A549 (cell line): ENCODE measurements around the gene ADCY1. TPM values are rescaled to one million over a fixed set of nuclear protein-coding genes. Genes with fewer than 3 reads are reported as not detected.

Experiments
- ATAC-seq, 2 experiments: fragments of 200-7000 bp in 1 of 2; fragments of >200 bp in 1 of 2; cut with Nextera tagmentation in 1 of 2; cut with Tn5 transposase in 1 of 2; 3 replicates each; pipeline versions ENCODE4 v1.8.0 to v1.9.1; 2018 to 2020; ENCODE audit warnings: mild to moderate bottlenecking in 1 of 2, moderate library complexity in 1 of 2
- CTCF ChIA-PET: fragments of 300-600 bp; sonication (Branson Sonifier 250); formaldehyde crosslinking; extraction: SDS; loops from one replicate; lab custom pipeline; 2021; ENCODE audit warnings: antibody characterized with exemption, inconsistent platforms; lab: Yijun Ruan, JAX
- POLR2A ChIA-PET: fragments of 350-600 bp; formaldehyde crosslinking; extraction: SDS; loops from one replicate; lab custom pipeline; 2021; ENCODE audit warnings: antibody characterized with exemption, inconsistent platforms; lab: Yijun Ruan, JAX
- DNase-seq, 2 experiments: peaks; one replicate each; pipeline versions ENCODE4 v3.0.0 to v3.0.0-alpha.2; 2011 to 2016; ENCODE audit warnings: low read depth in 1 of 2, low spot score in 1 of 2
- FAIRE-seq: peaks from 2 replicates; lab custom pipeline; 2011; peaks lifted over from hg19 to GRCh38; lab: Jason Lieb, UNC
- H3K27ac ChIP-seq, 2 experiments: fragments of >200 bp; sonication (Bioruptor Twin); formaldehyde crosslinking; 3 replicates each; pipeline ENCODE4 v1.5.1; 2016 to 2017
- H3K4me1 ChIP-seq: fragments of >200 bp; sonication (Bioruptor Twin); formaldehyde crosslinking; 3 replicates; pipeline ENCODE4 v1.6.1; 2016
- H3K4me2 ChIP-seq: fragments of >200 bp; sonication (Bioruptor Twin); formaldehyde crosslinking; 3 replicates; pipeline ENCODE4 v1.6.1; 2016
- H3K4me3 ChIP-seq: fragments of >200 bp; sonication (Bioruptor Twin); formaldehyde crosslinking; 3 replicates; pipeline ENCODE4 v1.5.1; 2016
- H3K9me3 ChIP-seq: fragments of >200 bp; sonication (Bioruptor Twin); formaldehyde crosslinking; 3 replicates; pipeline ENCODE4 v1.6.1; 2016
- BHLHE40 ChIP-seq: IDR thresholded peaks from 2 replicates; pipeline ENCODE4 v1.6.1; 2012; ENCODE audit warnings: low read depth, low read length, inconsistent platforms
- CHD2 ChIP-seq: fragments of 150-350 bp; IDR thresholded peaks from 2 replicates; pipeline ENCODE4 v1.6.1; 2014; ENCODE audit warnings: low read length; ENCODE audit not compliant: partially characterized antibody
- CHD4 ChIP-seq: fragments of 200-600 bp; sonication (generic); IDR thresholded peaks from 2 replicates; pipeline ENCODE4 v1.6.1; 2016; ENCODE audit warnings: antibody characterized with exemption, mild to moderate bottlenecking, borderline replicate concordance
- CTCF ChIP-seq: fragments of >200 bp; sonication (Bioruptor Twin); formaldehyde crosslinking; IDR thresholded peaks from 3 replicates; pipeline ENCODE4 v1.5.1; 2016
- EHF ChIP-seq: fragments of 250-450 bp; sonication (Bioruptor Pico); IDR thresholded peaks from 2 replicates; pipeline ENCODE4 v1.5.0; 2020; ENCODE audit warnings: mild to moderate bottlenecking
- EHMT2 ChIP-seq: fragments of 200-600 bp; sonication (generic); IDR thresholded peaks from 2 replicates; pipeline ENCODE4 v1.6.1; 2016; ENCODE audit warnings: antibody characterized with exemption, low read depth, mild to moderate bottlenecking, moderate library complexity
- GATA3 ChIP-seq: IDR thresholded peaks from 2 replicates; pipeline ENCODE4 v1.6.1; 2012; ENCODE audit warnings: borderline replicate concordance
- HDAC2 ChIP-seq: fragments of 200-600 bp; sonication (generic); IDR thresholded peaks from 2 replicates; pipeline ENCODE4 v1.6.1; 2016
- HOXB13 ChIP-seq: fragments of 250-450 bp; sonication (Bioruptor Pico); IDR thresholded peaks from 2 replicates; pipeline ENCODE4 v1.5.0; 2020; ENCODE audit warnings: low read depth, mild to moderate bottlenecking, moderate library complexity
- JUN ChIP-seq, 2 experiments: fragments of >200 bp; sonication (Bioruptor Twin); formaldehyde crosslinking; IDR thresholded peaks; 2 replicates in 1 of 2; 3 replicates in 1 of 2; pipeline ENCODE4 v1.6.1; 2016 to 2017
- RAD21 ChIP-seq, 2 experiments: fragments of >200 bp in 1 of 2; sonication (Bioruptor Twin) in 1 of 2; formaldehyde crosslinking in 1 of 2; IDR thresholded peaks in 1 of 2; conservative IDR thresholded peaks in 1 of 2; 2 replicates in 1 of 2; 3 replicates in 1 of 2; pipeline ENCODE4 v1.6.1; 2012 to 2018; ENCODE audit warnings: inconsistent platforms in 1 of 2
- RARB ChIP-seq: fragments of 250-450 bp; sonication (Bioruptor Pico); IDR thresholded peaks from 2 replicates; pipeline ENCODE4 v1.8.0; 2021; ENCODE audit warnings: mild to moderate bottlenecking, moderate library complexity
- SREBF2 ChIP-seq: fragments of 450-650 bp; IDR thresholded peaks from 2 replicates; pipeline ENCODE4 v1.6.1; 2014; ENCODE audit warnings: mild to moderate bottlenecking, moderate library complexity
- ZFP36 ChIP-seq: fragments of 450-650 bp; IDR thresholded peaks from 2 replicates; pipeline ENCODE4 v1.6.1; 2014; ENCODE audit warnings: borderline replicate concordance; ENCODE audit not compliant: partially characterized antibody
- ZSCAN20 ChIP-seq: fragments of 250-450 bp; sonication (Bioruptor Pico); IDR thresholded peaks from 2 replicates; pipeline ENCODE4 v1.8.0; 2022; ENCODE audit warnings: mild to moderate bottlenecking, moderate library complexity
- WGBS: methylation state at CpG from one replicate; pipeline ENCODE4 v1.1.6; 2017; ENCODE audit errors: missing lambda C conversion rate; 5-methylcytosine and 5-hydroxymethylcytosine counted together
- polyA plus RNA-seq, 4 experiments: library from polyadenylated mRNA; depleted of rRNA in 3 of 4; stranded (reverse); fragments of >200 nt; fragmentation: RNase III in 1 of 4; extraction: RNeasy Plus Mini Kit Qiagen cat#74134 plus additional on column Dnase treatment in 1 of 4; gene quantifications; 2 replicates in 3 of 4; 3 replicates in 1 of 4; pipeline ENCODE4 v1.2.3, GENCODE V29; 2011 to 2017
- TF ChIP-seq, protein P1 (sequence below): IDR thresholded peaks from 2 replicates; pipeline ENCODE4 v1.6.1; 2012
- TF ChIP-seq, protein P2 (sequence below): fragments of 150-350 bp; IDR thresholded peaks from 2 replicates; pipeline ENCODE4 v1.6.1; 2014; ENCODE audit warnings: low read depth, mild to moderate bottlenecking, low read length
- TF ChIP-seq, protein P3 (sequence below): IDR thresholded peaks from 2 replicates; pipeline ENCODE4 v1.6.1; 2012

The ADCY1 gene
- polyA plus RNA-seq, 2 of the 4 experiments (the other 2 are of a cell fraction): 1.3 to 1.7 TPM

DNA sequence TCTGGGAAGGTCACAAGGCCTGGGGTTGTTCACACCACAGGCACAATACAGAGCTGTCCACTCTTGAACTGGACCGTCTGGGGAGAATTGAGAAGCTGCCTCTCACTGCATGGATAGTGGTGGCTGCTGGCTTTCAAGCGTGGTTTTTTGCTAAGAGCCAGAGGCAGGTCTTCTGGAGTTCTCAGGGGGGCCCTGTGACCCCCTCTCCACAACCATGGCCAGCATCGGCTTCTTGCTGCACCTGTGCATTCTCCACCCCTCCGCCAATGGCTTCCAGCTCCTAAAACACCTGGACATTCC lies 140.3 kb downstream of the ADCY1 start:
- FAIRE-seq (no peak), ATAC-seq (peak in 1 of 2 experiments; percentile 29; a peak in 3 of 6 replicates), DNase-seq (no peak)
- ChIA-PET CTCF (no interaction called here), POLR2A (no interaction called here)
- no peak overlapping the region for H3K27ac ChIP-seq
- no peak for TF ChIP-seq RAD21 (conservative IDR thresholded peaks at IDR 0.05 in 1 of 2, IDR thresholded peaks at IDR 0.05 in 1 of 2)
- WGBS: 52% methylated on average over 3 of the region's 4 CpGs
- H3K9me3 ChIP-seq: no peaks in the 10 kb centered on the region
- no peak overlapping the region for H3K4me2 ChIP-seq
- H3K4me1 ChIP-seq: no peaks in the 10 kb centered on the region
- H3K4me3 ChIP-seq: no peak overlapping the region

GRCh38 chr7:45715471-45716352 lies 141.5 kb downstream of the ADCY1 start:
- ChIA-PET CTCF (no interaction called here), POLR2A (no interaction called here)
- Histone ChIP-seq H3K4me1 (no peaks in the 10 kb centered on the region), H3K9me3 (no peaks in the 10 kb centered on the region), H3K27ac (no peak overlapping the region), H3K4me2 (no peak overlapping the region), H3K4me3 (no peak overlapping the region)
- DNase-seq (no peak), ATAC-seq (no peak), FAIRE-seq (no peak)
- WGBS: 63% methylated on average over 14 of the region's 15 CpGs
- no peak for TF ChIP-seq EHMT2
- no peak for TF ChIP-seq EHF (CRISPR knock-in tag)
- TF ChIP-seq SREBF2: no peak
- no peak for TF ChIP-seq HDAC2
- TF ChIP-seq RARB (CRISPR knock-in tag): no peak
- TF ChIP-seq, protein P1, sequence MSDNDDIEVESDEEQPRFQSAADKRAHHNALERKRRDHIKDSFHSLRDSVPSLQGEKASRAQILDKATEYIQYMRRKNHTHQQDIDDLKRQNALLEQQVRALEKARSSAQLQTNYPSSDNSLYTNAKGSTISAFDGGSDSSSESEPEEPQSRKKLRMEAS: no peak
- TF ChIP-seq CHD4: no peak
- TF ChIP-seq ZFP36: no peak
- no peak for TF ChIP-seq BHLHE40
- TF ChIP-seq, protein P2, sequence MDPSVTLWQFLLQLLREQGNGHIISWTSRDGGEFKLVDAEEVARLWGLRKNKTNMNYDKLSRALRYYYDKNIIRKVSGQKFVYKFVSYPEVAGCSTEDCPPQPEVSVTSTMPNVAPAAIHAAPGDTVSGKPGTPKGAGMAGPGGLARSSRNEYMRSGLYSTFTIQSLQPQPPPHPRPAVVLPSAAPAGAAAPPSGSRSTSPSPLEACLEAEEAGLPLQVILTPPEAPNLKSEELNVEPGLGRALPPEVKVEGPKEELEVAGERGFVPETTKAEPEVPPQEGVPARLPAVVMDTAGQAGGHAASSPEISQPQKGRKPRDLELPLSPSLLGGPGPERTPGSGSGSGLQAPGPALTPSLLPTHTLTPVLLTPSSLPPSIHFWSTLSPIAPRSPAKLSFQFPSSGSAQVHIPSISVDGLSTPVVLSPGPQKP: no peak
- TF ChIP-seq RAD21 (conservative IDR thresholded peaks at IDR 0.05 in 1 of 2, IDR thresholded peaks at IDR 0.05 in 1 of 2): no peak
- no peak for TF ChIP-seq CTCF
- TF ChIP-seq GATA3: no peak
- no peak for TF ChIP-seq ZSCAN20 (CRISPR knock-in tag)
- TF ChIP-seq JUN (IDR thresholded peaks at IDR 0.05): no peak
- no peak for TF ChIP-seq HOXB13 (CRISPR knock-in tag)

- FAIRE-seq: no peak
- WGBS: 58% methylated on average over 14 of the region's 16 CpGs
These were observed 142.4 kb downstream of the ADCY1 start for GRCh38 chr7:45716380-45717203.

More at GRCh38 chr7:45716380-45717203, 142.4 kb downstream of the ADCY1 start:
- Histone ChIP-seq H3K4me3 (no peak overlapping the region), H3K9me3 (no peaks in the 10 kb centered on the region), H3K4me1 (no peaks in the 10 kb centered on the region), H3K27ac (no peak overlapping the region), H3K4me2 (no peak overlapping the region)
- ChIA-PET CTCF (no interaction called here), POLR2A (no interaction called here)
- no peak for ATAC-seq
- TF ChIP-seq CHD2: no peak
- TF ChIP-seq, protein P3, sequence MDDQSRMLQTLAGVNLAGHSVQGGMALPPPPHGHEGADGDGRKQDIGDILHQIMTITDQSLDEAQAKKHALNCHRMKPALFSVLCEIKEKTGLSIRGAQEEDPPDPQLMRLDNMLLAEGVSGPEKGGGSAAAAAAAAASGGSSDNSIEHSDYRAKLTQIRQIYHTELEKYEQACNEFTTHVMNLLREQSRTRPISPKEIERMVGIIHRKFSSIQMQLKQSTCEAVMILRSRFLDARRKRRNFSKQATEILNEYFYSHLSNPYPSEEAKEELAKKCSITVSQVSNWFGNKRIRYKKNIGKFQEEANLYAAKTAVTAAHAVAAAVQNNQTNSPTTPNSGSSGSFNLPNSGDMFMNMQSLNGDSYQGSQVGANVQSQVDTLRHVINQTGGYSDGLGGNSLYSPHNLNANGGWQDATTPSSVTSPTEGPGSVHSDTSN: no peak
- DNase-seq: no peak
